H1 (cell line): ENCODE results near the gene MT1B. TPM values are rescaled to one million over a fixed set of nuclear protein-coding genes. Genes with fewer than 3 reads are reported as not detected.

Source experiments
- SUZ12 ChIP-seq: fragments of 200-600 bp; sonication (generic); IDR thresholded peaks from 2 replicates; pipeline ENCODE4 v1.6.1; 2012; ENCODE audit warnings: mild to moderate bottlenecking, inconsistent platforms, low read length, moderate library complexity, mixed read lengths
- polyA plus RNA-seq, 7 experiments: library from polyadenylated mRNA; depleted of rRNA in 3 of 7; stranded (reverse) in 5 of 7; unstranded in 2 of 7; fragments of >200 nt in 5 of 7; fragments of 200-250 nt in 2 of 7; gene quantifications; 1 replicate in 5 of 7; 2 replicates in 1 of 7; 4 replicates in 1 of 7; pipeline versions ENCODE4 v1.2.1 to v1.2.3, GENCODE V29; 2011 to 2013; ENCODE audit warnings: missing spikeins in 2 of 7, mixed read lengths in 2 of 7
- total RNA-seq: library from RNA; stranded (reverse); fragmentation: NEBNext Ultra II Directional; extraction: Animal tissue kit (Norgen Biotek cat#: 25700); gene quantifications from 2 replicates; pipeline ENCODE4 v1.2.1, GENCODE V29; 2021

MT1B gene
- total and polyA plus RNA-seq, 2 of the 8 experiments (the other 6 are each of a cell fraction or from before 2014, with no cell fraction given) = not detected

GRCh38 chr16:56657555-56658326 lies 6.1 kb downstream of the MT1B start, which contains the start of gene MT1F (continued):
- peak; percentile 41; the same call in 1 of the 2 replicates for TF ChIP-seq SUZ12
